WTC11 (cell line): ENCODE measurements around the gene ATP13A2. TPM values are rescaled to one million over a fixed set of nuclear protein-coding genes. Genes with fewer than 3 reads are reported as not detected.

Experiments used
- ATAC-seq: fragments of 200-7000 bp; cut with Tn5 transposase; 2 replicates; pipeline ENCODE4 v1.10.0; 2021; ENCODE audit warnings: mild to moderate bottlenecking, moderate library complexity
- CTCF ChIA-PET: fragments of 300-600 bp; sonication (Branson Sonifier 250); formaldehyde crosslinking; loops from one replicate; lab custom pipeline; 2021; ENCODE audit warnings: antibody characterized with exemption; lab: Charles Lee
- POLR2A ChIA-PET: fragments of 350-600 bp; sonication (Branson Sonifier 250); formaldehyde crosslinking; loops from one replicate; lab custom pipeline; 2021; ENCODE audit warnings: antibody characterized with exemption; lab: Charles Lee
- DNase-seq: peaks from one replicate; pipeline ENCODE4 v3.0.0; 2021; ENCODE audit warnings: low spot score
- H3K27ac Mint-ChIP-seq: 2 replicates; pipeline ENCODE4 v1.8.0; 2021; ENCODE audit warnings: mixed read lengths
- H3K27me3 Mint-ChIP-seq: 2 replicates; pipeline ENCODE4 v1.8.0; 2021; ENCODE audit warnings: low read depth, mild to moderate bottlenecking, moderate library complexity, mixed read lengths
- H3K36me3 Mint-ChIP-seq: 2 replicates; pipeline ENCODE4 v1.8.0; 2021; ENCODE audit warnings: mixed read lengths
- H3K4me1 Mint-ChIP-seq: 2 replicates; pipeline ENCODE4 v1.8.0; 2022; ENCODE audit warnings: mixed read lengths
- H3K4me3 Mint-ChIP-seq: 2 replicates; pipeline ENCODE4 v1.8.0; 2021; ENCODE audit warnings: mild to moderate bottlenecking, moderate library complexity, mixed read lengths
- H3K9me3 Mint-ChIP-seq: 2 replicates; pipeline ENCODE4 v1.8.0; 2021; ENCODE audit warnings: mixed read lengths
- ELF4 ChIP-seq: sonication (generic); formaldehyde crosslinking; IDR thresholded peaks from 2 replicates; pipeline ENCODE4 v1.8.1; 2022; ENCODE audit warnings: low read depth, mild to moderate bottlenecking, moderate library complexity, missing genetic modification reagents
- FOXP1 ChIP-seq: sonication (generic); formaldehyde crosslinking; IDR thresholded peaks from 2 replicates; pipeline ENCODE4 v1.8.0; 2022; ENCODE audit warnings: missing genetic modification reagents, mild to moderate bottlenecking, moderate library complexity, borderline replicate concordance
- GABPB1 ChIP-seq: sonication (generic); formaldehyde crosslinking; IDR thresholded peaks from 2 replicates; pipeline ENCODE4 v1.8.1; 2023; ENCODE audit warnings: mild to moderate bottlenecking, missing genetic modification reagents
- IRF2 ChIP-seq: sonication (generic); formaldehyde crosslinking; IDR thresholded peaks from 2 replicates; pipeline ENCODE4 v1.8.0; 2022; ENCODE audit warnings: low read depth, missing genetic modification reagents, borderline replicate concordance
- KAT7 ChIP-seq: sonication (generic); formaldehyde crosslinking; IDR thresholded peaks from 2 replicates; pipeline ENCODE4 v1.8.1; 2023; ENCODE audit warnings: missing genetic modification reagents, mild to moderate bottlenecking, borderline replicate concordance
- MYBL2 ChIP-seq: sonication (generic); formaldehyde crosslinking; IDR thresholded peaks from 2 replicates; pipeline ENCODE4 v1.8.1; 2023; ENCODE audit warnings: mild to moderate bottlenecking, moderate library complexity, missing genetic modification reagents
- NR1H2 ChIP-seq: sonication (generic); formaldehyde crosslinking; IDR thresholded peaks from 2 replicates; pipeline ENCODE4 v1.9.0; 2021; ENCODE audit warnings: mild to moderate bottlenecking, moderate library complexity, missing genetic modification reagents
- NR3C1 ChIP-seq: sonication (generic); formaldehyde crosslinking; conservative IDR thresholded peaks from 2 replicates; pipeline ENCODE4 v1.8.1; 2023; ENCODE audit warnings: low read depth, mild to moderate bottlenecking, missing genetic modification reagents
- RORB ChIP-seq: fragments of 250-450 bp; sonication (Bioruptor Pico); IDR thresholded peaks from 2 replicates; pipeline ENCODE4 v1.9.0; 2021; ENCODE audit warnings: mild to moderate bottlenecking
- ZNF219 ChIP-seq: sonication (generic); formaldehyde crosslinking; IDR thresholded peaks from 2 replicates; pipeline ENCODE4 v1.8.0; 2023; ENCODE audit warnings: missing genetic modification reagents, mild to moderate bottlenecking, borderline replicate concordance
- total RNA-seq: library from RNA; stranded (reverse); gene quantifications from 3 replicates; pipeline ENCODE4 v1.2.3, GENCODE V29; 2021
- TF ChIP-seq, protein P1 (sequence below): sonication (generic); formaldehyde crosslinking; IDR thresholded peaks from 2 replicates; pipeline ENCODE4 v1.8.1; 2023; ENCODE audit warnings: mild to moderate bottlenecking, moderate library complexity, missing genetic modification reagents
- TF ChIP-seq, protein P2 (sequence below): fragments of 200-600 bp; IDR thresholded peaks from 2 replicates; pipeline ENCODE4 v1.8.0; 2022; ENCODE audit warnings: antibody characterized with exemption
- TF ChIP-seq, protein P3 (sequence below): fragments of 250-450 bp; sonication (Bioruptor Pico); IDR thresholded peaks from 2 replicates; pipeline ENCODE4 v1.9.0; 2021; ENCODE audit warnings: mild to moderate bottlenecking
- TF ChIP-seq, protein P4 (sequence below): sonication (generic); formaldehyde crosslinking; IDR thresholded peaks from 2 replicates; pipeline ENCODE4 v1.8.1; 2022; ENCODE audit warnings: mild to moderate bottlenecking, missing genetic modification reagents, moderate library complexity, borderline replicate concordance
- TF ChIP-seq, protein P5 (sequence below): fragments of 250-450 bp; sonication (Bioruptor Pico); IDR thresholded peaks from 2 replicates; pipeline ENCODE4 v1.9.0; 2021; ENCODE audit warnings: mild to moderate bottlenecking
- TF ChIP-seq, protein P6 (sequence below): fragments of 250-450 bp; sonication (Bioruptor Pico); conservative IDR thresholded peaks from 2 replicates; pipeline ENCODE4 v1.9.0; 2021; ENCODE audit warnings: mild to moderate bottlenecking

ATP13A2 gene
- total RNA-seq, 1 experiment from 2014 or later = 95.9 TPM

DNA sequence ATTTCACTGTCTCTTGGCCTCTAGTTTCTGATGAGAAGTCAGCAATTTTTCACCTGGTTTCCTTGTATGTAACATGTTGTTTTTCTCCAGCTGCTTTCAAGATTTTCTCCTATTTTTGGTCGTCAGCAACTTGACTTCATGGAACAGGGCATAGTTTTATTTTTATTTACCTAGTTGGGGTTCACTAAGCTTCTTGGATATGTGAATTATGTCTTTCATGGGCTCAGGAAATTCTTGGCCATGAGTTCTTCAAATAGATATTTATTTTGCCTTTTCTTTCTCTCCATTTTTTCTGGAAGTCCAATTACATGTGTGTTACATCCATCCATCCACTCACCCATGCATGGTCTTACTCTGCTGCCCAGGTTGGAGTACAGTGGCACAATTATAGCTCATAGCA, 28.4 kb upstream of the ATP13A2 start (continued):
- TF ChIP-seq FOXP1 (CRISPR knock-in tag) (no peak), GABPB1 (CRISPR knock-in tag) (no peak), IRF2 (CRISPR knock-in tag) (no peak), NR1H2 (CRISPR knock-in tag) (no peak), NR3C1 (CRISPR knock-in tag) (no peak)
- TF ChIP-seq, protein P1, sequence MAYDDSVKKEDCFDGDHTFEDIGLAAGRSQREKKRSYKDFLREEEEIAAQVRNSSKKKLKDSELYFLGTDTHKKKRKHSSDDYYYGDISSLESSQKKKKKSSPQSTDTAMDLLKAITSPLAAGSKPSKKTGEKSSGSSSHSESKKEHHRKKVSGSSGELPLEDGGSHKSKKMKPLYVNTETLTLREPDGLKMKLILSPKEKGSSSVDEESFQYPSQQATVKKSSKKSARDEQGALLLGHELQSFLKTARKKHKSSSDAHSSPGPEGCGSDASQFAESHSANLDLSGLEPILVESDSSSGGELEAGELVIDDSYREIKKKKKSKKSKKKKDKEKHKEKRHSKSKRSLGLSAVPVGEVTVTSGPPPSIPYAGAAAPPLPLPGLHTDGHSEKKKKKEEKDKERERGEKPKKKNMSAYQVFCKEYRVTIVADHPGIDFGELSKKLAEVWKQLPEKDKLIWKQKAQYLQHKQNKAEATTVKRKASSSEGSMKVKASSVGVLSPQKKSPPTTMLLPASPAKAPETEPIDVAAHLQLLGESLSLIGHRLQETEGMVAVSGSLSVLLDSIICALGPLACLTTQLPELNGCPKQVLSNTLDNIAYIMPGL (CRISPR knock-in tag) = no peak

DNA sequence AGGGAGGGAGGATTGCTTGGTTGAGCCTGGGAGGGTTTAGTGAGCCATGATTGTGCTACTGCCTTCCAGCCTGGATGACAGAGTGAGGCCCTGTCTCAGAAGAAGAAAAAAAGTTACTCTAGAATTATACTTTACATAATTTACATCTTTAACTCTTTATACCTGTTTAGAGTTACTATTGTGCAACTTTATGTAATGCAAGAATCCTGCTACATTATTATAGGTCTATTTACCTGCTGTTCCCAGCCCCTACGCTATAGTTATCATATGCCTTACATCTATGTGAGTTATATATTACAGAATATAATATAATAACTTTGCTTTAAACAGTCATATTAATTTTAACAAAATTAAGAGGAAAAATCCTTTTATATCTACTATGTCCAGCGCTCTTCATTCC, 27.8 kb upstream of the ATP13A2 start:
- ATAC-seq = no peak
- TF ChIP-seq, protein P2, sequence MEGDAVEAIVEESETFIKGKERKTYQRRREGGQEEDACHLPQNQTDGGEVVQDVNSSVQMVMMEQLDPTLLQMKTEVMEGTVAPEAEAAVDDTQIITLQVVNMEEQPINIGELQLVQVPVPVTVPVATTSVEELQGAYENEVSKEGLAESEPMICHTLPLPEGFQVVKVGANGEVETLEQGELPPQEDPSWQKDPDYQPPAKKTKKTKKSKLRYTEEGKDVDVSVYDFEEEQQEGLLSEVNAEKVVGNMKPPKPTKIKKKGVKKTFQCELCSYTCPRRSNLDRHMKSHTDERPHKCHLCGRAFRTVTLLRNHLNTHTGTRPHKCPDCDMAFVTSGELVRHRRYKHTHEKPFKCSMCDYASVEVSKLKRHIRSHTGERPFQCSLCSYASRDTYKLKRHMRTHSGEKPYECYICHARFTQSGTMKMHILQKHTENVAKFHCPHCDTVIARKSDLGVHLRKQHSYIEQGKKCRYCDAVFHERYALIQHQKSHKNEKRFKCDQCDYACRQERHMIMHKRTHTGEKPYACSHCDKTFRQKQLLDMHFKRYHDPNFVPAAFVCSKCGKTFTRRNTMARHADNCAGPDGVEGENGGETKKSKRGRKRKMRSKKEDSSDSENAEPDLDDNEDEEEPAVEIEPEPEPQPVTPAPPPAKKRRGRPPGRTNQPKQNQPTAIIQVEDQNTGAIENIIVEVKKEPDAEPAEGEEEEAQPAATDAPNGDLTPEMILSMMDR = no peak
- POLR2A ChIA-PET = no interaction called here
- H3K9me3 Mint-ChIP-seq = no peaks in the 10 kb centered on the region
- no peak overlapping the region for H3K27ac Mint-ChIP-seq
- CTCF ChIA-PET = no interaction called here
- H3K27me3 Mint-ChIP-seq = no peaks in the 10 kb centered on the region
- H3K4me1 Mint-ChIP-seq = peaks cover 4% of the 10 kb centered on the region; the same call in 1 of the 2 replicates
- peaks cover 30% of the 10 kb centered on the region for H3K36me3 Mint-ChIP-seq
- H3K4me3 Mint-ChIP-seq = no peak overlapping the region
- no peak for DNase-seq

DNA sequence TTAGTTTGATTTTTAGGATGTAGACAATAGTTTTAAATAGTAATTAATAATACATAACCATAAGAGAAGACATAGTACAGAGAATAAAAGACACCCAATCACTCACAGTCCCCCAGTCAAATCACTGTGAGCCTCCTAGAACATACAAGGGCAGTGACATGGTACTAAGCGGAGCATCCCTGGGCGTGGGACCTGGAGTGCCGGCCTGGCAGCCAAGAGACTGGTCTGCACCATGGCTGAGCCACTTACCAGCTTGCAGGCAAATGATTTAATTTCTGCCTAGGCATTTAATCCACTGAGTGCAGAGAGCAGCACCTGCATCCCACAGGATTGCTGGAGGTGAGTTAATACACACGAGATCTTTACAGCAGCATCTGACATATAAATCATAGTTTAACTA, 21.8 kb upstream of the ATP13A2 start:
- Mint-ChIP-seq H3K4me1 (peaks cover 4% of the 10 kb centered on the region; the same call in 1 of the 2 replicates), H3K4me3 (no peak overlapping the region), H3K36me3 (peaks cover 18% of the 10 kb centered on the region), H3K27ac (no peak overlapping the region), H3K27me3 (no peaks in the 10 kb centered on the region), H3K9me3 (no peaks in the 10 kb centered on the region)
- ATAC-seq = no peak
- CTCF ChIA-PET = interaction anchor here (1.7 kb wide), 1 partner anchor 47 kb away, joined by 4 read pairs; no protein-coding TSS in a partner anchor
- POLR2A ChIA-PET = no interaction called here
- DNase-seq = no peak
- no peak for TF ChIP-seq MYBL2 (CRISPR knock-in tag)
- TF ChIP-seq, protein P3, sequence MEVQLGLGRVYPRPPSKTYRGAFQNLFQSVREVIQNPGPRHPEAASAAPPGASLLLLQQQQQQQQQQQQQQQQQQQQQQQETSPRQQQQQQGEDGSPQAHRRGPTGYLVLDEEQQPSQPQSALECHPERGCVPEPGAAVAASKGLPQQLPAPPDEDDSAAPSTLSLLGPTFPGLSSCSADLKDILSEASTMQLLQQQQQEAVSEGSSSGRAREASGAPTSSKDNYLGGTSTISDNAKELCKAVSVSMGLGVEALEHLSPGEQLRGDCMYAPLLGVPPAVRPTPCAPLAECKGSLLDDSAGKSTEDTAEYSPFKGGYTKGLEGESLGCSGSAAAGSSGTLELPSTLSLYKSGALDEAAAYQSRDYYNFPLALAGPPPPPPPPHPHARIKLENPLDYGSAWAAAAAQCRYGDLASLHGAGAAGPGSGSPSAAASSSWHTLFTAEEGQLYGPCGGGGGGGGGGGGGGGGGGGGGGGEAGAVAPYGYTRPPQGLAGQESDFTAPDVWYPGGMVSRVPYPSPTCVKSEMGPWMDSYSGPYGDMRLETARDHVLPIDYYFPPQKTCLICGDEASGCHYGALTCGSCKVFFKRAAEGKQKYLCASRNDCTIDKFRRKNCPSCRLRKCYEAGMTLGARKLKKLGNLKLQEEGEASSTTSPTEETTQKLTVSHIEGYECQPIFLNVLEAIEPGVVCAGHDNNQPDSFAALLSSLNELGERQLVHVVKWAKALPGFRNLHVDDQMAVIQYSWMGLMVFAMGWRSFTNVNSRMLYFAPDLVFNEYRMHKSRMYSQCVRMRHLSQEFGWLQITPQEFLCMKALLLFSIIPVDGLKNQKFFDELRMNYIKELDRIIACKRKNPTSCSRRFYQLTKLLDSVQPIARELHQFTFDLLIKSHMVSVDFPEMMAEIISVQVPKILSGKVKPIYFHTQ = no peak
- TF ChIP-seq, protein P1 (CRISPR knock-in tag) = no peak
- TF ChIP-seq, protein P4, sequence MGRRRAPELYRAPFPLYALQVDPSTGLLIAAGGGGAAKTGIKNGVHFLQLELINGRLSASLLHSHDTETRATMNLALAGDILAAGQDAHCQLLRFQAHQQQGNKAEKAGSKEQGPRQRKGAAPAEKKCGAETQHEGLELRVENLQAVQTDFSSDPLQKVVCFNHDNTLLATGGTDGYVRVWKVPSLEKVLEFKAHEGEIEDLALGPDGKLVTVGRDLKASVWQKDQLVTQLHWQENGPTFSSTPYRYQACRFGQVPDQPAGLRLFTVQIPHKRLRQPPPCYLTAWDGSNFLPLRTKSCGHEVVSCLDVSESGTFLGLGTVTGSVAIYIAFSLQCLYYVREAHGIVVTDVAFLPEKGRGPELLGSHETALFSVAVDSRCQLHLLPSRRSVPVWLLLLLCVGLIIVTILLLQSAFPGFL (CRISPR knock-in tag) = no peak
- TF ChIP-seq, protein P5, sequence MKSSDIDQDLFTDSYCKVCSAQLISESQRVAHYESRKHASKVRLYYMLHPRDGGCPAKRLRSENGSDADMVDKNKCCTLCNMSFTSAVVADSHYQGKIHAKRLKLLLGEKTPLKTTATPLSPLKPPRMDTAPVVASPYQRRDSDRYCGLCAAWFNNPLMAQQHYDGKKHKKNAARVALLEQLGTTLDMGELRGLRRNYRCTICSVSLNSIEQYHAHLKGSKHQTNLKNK (CRISPR knock-in tag) = no peak
- no peak for TF ChIP-seq RORB
- TF ChIP-seq, protein P6, sequence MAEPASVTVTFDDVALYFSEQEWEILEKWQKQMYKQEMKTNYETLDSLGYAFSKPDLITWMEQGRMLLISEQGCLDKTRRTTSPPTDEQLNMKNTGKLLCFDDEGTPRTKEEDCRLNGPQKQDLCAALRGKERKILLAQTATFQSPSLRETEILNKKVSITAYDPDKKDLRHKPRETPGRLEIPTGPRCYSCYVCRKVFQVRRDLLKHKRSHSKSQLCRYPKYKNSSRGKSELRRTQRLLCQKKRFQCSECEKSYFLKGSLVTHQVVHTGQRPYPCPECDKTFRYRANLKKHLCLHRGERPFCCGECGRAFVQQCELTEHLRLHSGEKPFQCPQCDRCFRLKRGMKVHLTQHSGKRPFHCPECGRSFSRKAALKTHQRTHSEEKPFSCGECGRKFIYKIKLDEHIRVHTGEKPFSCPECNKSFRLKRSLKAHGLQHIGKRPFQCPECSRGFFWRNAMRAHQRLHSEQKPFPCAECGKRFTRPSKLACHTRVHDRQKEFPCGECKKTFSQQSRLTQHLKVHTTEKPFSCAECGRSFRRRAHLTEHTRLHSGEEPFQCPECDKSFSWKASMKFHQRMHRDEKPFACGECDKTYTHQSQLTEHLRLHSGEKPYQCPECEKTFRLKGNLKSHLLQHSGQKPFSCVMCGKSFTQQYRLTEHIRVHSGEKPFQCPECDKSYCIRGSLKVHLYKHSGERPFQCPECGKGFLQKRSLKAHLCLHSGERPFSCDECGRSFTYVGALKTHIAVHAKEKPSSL (CRISPR knock-in tag) = no peak
- TF ChIP-seq NR1H2 (CRISPR knock-in tag) = no peak
- TF ChIP-seq KAT7 = no peak
- no peak for TF ChIP-seq ZNF219 (CRISPR knock-in tag)
- no peak for TF ChIP-seq ELF4 (CRISPR knock-in tag)
